GM12878 (cell line): ENCODE results near the gene A1BG. TPM values are rescaled to one million over a fixed set of nuclear protein-coding genes. Genes with fewer than 3 reads are reported as not detected.

Experiments
- ATAC-seq: fragments of 200-7000 bp; cut with Tn5 transposase; 3 replicates; pipeline ENCODE4 v1.9.1; 2020; ENCODE audit warnings: mild to moderate bottlenecking, moderate library complexity
- BruUV-seq: library from RNA; stranded (reverse); fragments of 400-500 nt; replicated peaks from 2 replicates; lab custom pipeline; 2021; lab: Mats Ljungman, UMichigan
- CTCF ChIA-PET: fragments of 300-600 bp; sonication (Branson Sonifier 250); formaldehyde crosslinking; extraction: SDS; loops from one replicate; lab custom pipeline; 2021; ENCODE audit warnings: inconsistent platforms; lab: Yijun Ruan, JAX
- POLR2A ChIA-PET: fragments of 350-600 bp; formaldehyde crosslinking; extraction: SDS; loops from one replicate; lab custom pipeline; 2021; ENCODE audit warnings: inconsistent platforms; lab: Charles Lee
- RAD21 ChIA-PET: fragments of 300-600 bp; sonication (Branson Sonifier 250); formaldehyde crosslinking; loops from one replicate; lab custom pipeline; 2023; ENCODE audit warnings: antibody characterized with exemption; ENCODE audit not compliant: unreplicated experiment; lab: Charles Lee
- SMC1A ChIA-PET: fragments of 300-600 bp; sonication (Branson Sonifier 250); formaldehyde crosslinking; loops from one replicate; lab custom pipeline; 2023; ENCODE audit not compliant: unreplicated experiment, uncharacterized antibody; lab: Charles Lee
- DNase-seq: peaks from one replicate; pipeline ENCODE4 v3.0.0-alpha.2; 2011; ENCODE audit warnings: low read depth, low spot score
- FAIRE-seq: peaks from 3 replicates; lab custom pipeline; 2011; peaks lifted over from hg19 to GRCh38; lab: Jason Lieb, UNC
- H2AFZ ChIP-seq: 2 replicates; pipeline ENCODE4 v1.6.0; 2011; ENCODE audit warnings: low read depth, low read length, control low read depth; ENCODE audit not compliant: control insufficient read depth
- H3K27ac ChIP-seq: 2 replicates; pipeline ENCODE4 v1.5.1; 2011; ENCODE audit warnings: control low read depth; ENCODE audit not compliant: control insufficient read depth, insufficient read depth
- H3K27me3 ChIP-seq, 2 experiments: replicated peaks in 1 of 2; 2 replicates each; pipeline versions ENCODE4 v1.6.0 to v1.6.1; 2011; ENCODE audit warnings: low read length in 1 of 2; ENCODE audit not compliant: control insufficient read depth in 2 of 2, insufficient read depth in 2 of 2
- H3K36me3 ChIP-seq, 2 experiments: 2 replicates each; pipeline ENCODE4 v1.5.1; 2011; ENCODE audit warnings: low read length in 1 of 2; ENCODE audit not compliant: control insufficient read depth in 2 of 2, insufficient read depth in 2 of 2
- H3K4me1 ChIP-seq: 2 replicates; pipeline ENCODE4 v1.6.1; 2011; ENCODE audit warnings: mild to moderate bottlenecking, low read length, moderate library complexity, mixed read lengths; ENCODE audit not compliant: control insufficient read depth, insufficient read depth
- H3K4me2 ChIP-seq: 2 replicates; pipeline ENCODE4 v1.6.0; 2011; ENCODE audit warnings: control low read depth; ENCODE audit not compliant: control insufficient read depth, insufficient read depth
- H3K4me3 ChIP-seq: fragments of 200-600 bp; sonication (generic); 2 replicates; pipeline ENCODE4 v1.5.1; 2016
- H3K79me2 ChIP-seq: 2 replicates; pipeline ENCODE4 v1.6.0; 2011; ENCODE audit warnings: low read length; ENCODE audit not compliant: control insufficient read depth, insufficient read depth
- H3K9ac ChIP-seq: 2 replicates; pipeline ENCODE4 v1.8.0; 2011; ENCODE audit warnings: low read length, control low read depth, mixed read lengths; ENCODE audit not compliant: control insufficient read depth, insufficient read depth
- H3K9me3 ChIP-seq: replicated peaks from 3 replicates; pipeline ENCODE4 v1.5.1; 2011; ENCODE audit warnings: mild to moderate bottlenecking, low read length; ENCODE audit not compliant: control insufficient read depth, insufficient read depth
- H4K20me1 ChIP-seq: 2 replicates; pipeline ENCODE4 v1.6.0; 2011; ENCODE audit not compliant: control insufficient read depth, insufficient read depth
- ASH2L ChIP-seq: fragments of 300-600, 200-600 bp; sonication (generic); IDR thresholded peaks from 2 replicates; pipeline ENCODE4 v1.6.1; 2017; ENCODE audit warnings: low read depth, mild to moderate bottlenecking, borderline replicate concordance
- ATF7 ChIP-seq: fragments of 450-650 bp; IDR thresholded peaks from 2 replicates; pipeline ENCODE4 v1.6.1; 2016; ENCODE audit warnings: low read depth, mild to moderate bottlenecking
- FOS ChIP-seq: IDR thresholded peaks from 3 replicates; pipeline ENCODE4 v1.6.1; 2011; ENCODE audit warnings: borderline replicate concordance; ENCODE audit not compliant: insufficient read length; ENCODE audit errors: extremely low read depth
- HDAC6 ChIP-seq: fragments of 200-600 bp; sonication (generic); IDR thresholded peaks from one replicate; pipeline ENCODE4 v1.8.0; 2017; ENCODE audit warnings: antibody characterized with exemption; ENCODE audit not compliant: unreplicated experiment
- JUND ChIP-seq: IDR thresholded peaks from 2 replicates; pipeline ENCODE4 v1.6.1; 2012; ENCODE audit warnings: low read depth, mild to moderate bottlenecking, low read length, improper control_type of control experiment, moderate library complexity
- KLF5 ChIP-seq: fragments of 450-650 bp; IDR thresholded peaks from 2 replicates; pipeline ENCODE4 v1.6.1; 2014; ENCODE audit warnings: mild to moderate bottlenecking; ENCODE audit not compliant: partially characterized antibody
- NR2C2 ChIP-seq: IDR thresholded peaks from 2 replicates; pipeline ENCODE4 v1.6.1; 2011; ENCODE audit warnings: borderline replicate concordance, low read depth; ENCODE audit not compliant: control insufficient read depth, insufficient read length
- POLR2AphosphoS2 ChIP-seq: IDR thresholded peaks from 2 replicates; pipeline ENCODE4 v1.6.1; 2011; ENCODE audit warnings: low read depth, mild to moderate bottlenecking, low read length, improper control_type of control experiment, moderate library complexity
- SMAD1 ChIP-seq: fragments of 450-650 bp; IDR thresholded peaks from 2 replicates; pipeline ENCODE4 v1.6.1; 2018; ENCODE audit warnings: mild to moderate bottlenecking, low read depth; ENCODE audit not compliant: partially characterized antibody
- SPI1 ChIP-seq: IDR thresholded peaks from 2 replicates; pipeline ENCODE4 v1.6.1; 2011; ENCODE audit warnings: low read depth, mild to moderate bottlenecking, low read length, moderate library complexity, borderline replicate concordance; ENCODE audit not compliant: insufficient read depth
- SREBF2 ChIP-seq: IDR thresholded peaks from 2 replicates; pipeline ENCODE4 v1.6.1; 2012; ENCODE audit warnings: mild to moderate bottlenecking, low read length
- STAT1 ChIP-seq: fragments of 450-650 bp; conservative IDR thresholded peaks from 2 replicates; pipeline ENCODE4 v1.6.1; 2014; ENCODE audit warnings: antibody characterized with exemption, mild to moderate bottlenecking
- SUPT20H ChIP-seq: IDR thresholded peaks from 2 replicates; pipeline ENCODE4 v1.6.1; 2011; ENCODE audit warnings: low read depth, mild to moderate bottlenecking, low read length, moderate library complexity, borderline replicate concordance; ENCODE audit not compliant: control insufficient read depth
- TCF3 ChIP-seq: IDR thresholded peaks from 2 replicates; pipeline ENCODE4 v1.6.1; 2012; ENCODE audit warnings: low read depth, mild to moderate bottlenecking, low read length, borderline replicate concordance; ENCODE audit not compliant: insufficient read depth
- ZNF622 ChIP-seq: fragments of 450-650 bp; IDR thresholded peaks from 2 replicates; pipeline ENCODE4 v1.6.1; 2017; ENCODE audit warnings: mild to moderate bottlenecking, inconsistent platforms
- WGBS: methylation state at CpG from one replicate; pipeline ENCODE4 v1.1.6; 2016; ENCODE audit warnings: low lambda C conversion rate; ENCODE audit not compliant: insufficient replicate concordance, insufficient coverage; ENCODE audit errors: missing lambda C conversion rate; 5-methylcytosine and 5-hydroxymethylcytosine counted together
- in situ Hi-C: fragments of 300-500 bp; cut with MboI; formaldehyde crosslinking; loops from 9 replicates; pipeline ENCODE4 v1.14.3; 2018; ENCODE audit warnings: mixed read lengths
- intact Hi-C: fragments of 100-400 bp; cut with micrococcal nuclease; formaldehyde crosslinking; loops from one replicate; pipeline ENCODE4 v1.14.2; 2022; ENCODE audit not compliant: unreplicated experiment
- polyA plus RNA-seq, 11 experiments: library from polyadenylated mRNA; depleted of rRNA in 4 of 11; unstranded in 6 of 11; stranded (reverse) in 5 of 11; fragments of >200 nt; fragmentation: Nextera tagmentation in 4 of 11; fragmentation: Illumina TruSeq in 1 of 11; extraction: Ambion mirVana in 4 of 11; extraction: Trizol in 1 of 11; gene quantifications; 1 replicate in 1 of 11; 2 replicates in 10 of 11; pipeline versions ENCODE4 v1.2.1 to v1.2.3, GENCODE V29; 2011 to 2016; ENCODE audit warnings: inconsistent platforms in 2 of 11, missing spikeins in 2 of 11, low read depth in 1 of 11
- total RNA-seq, 4 experiments: library from RNA; depleted of rRNA in 3 of 4; stranded (reverse); fragments of >200 nt in 3 of 4; fragmentation: Illumina TruSeq in 1 of 4; extraction: Trizol in 1 of 4; gene quantifications; 2 replicates each; pipeline versions ENCODE4 v1.2.1 to v1.2.3, GENCODE V29; 2013 to 2021
- TF ChIP-seq, protein P1 (sequence below): fragments of 450-650 bp; IDR thresholded peaks from 2 replicates; pipeline ENCODE4 v1.6.1; 2017; ENCODE audit warnings: antibody characterized with exemption, mild to moderate bottlenecking, moderate library complexity
- TF ChIP-seq, protein P2 (sequence below): IDR thresholded peaks from 2 replicates; pipeline ENCODE4 v1.6.1; 2011; ENCODE audit warnings: low read depth, mild to moderate bottlenecking, low read length, moderate library complexity, borderline replicate concordance; ENCODE audit errors: extremely low read depth
- TF ChIP-seq, protein P3 (sequence below): IDR thresholded peaks from 2 replicates; pipeline ENCODE4 v1.6.1; 2012; ENCODE audit warnings: low read length, inconsistent platforms

The A1BG gene
- total and polyA plus RNA-seq, 10 of the 15 experiments (the other 5 are each of a cell fraction or from before 2014, with no cell fraction given) = 0.34 to 29.6 (median 11.8) TPM

DNA sequence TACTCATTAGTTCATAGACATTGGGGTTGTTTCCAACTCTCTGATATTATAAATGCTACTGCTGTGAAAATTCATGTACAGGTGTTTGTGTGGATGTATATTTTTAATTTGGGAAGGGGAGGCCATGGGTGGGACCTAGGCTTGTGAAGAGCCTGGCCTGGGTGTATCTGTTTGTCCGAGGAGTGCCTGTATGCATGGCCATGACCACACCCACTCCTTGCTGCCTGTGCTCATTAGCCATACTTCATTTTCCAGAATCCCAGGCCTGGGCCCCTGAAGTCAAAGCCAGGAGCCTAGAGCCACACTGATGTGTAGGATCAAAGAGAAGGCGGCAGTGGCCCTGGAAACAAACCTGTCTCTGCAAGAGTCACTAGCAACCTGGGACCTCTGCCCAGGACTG is 37.7 kb downstream of the A1BG start (continued):
- no peak for TF ChIP-seq JUND
- no peak for TF ChIP-seq TCF3
- no peak for TF ChIP-seq POLR2AphosphoS2
- TF ChIP-seq STAT1 = no peak

DNA sequence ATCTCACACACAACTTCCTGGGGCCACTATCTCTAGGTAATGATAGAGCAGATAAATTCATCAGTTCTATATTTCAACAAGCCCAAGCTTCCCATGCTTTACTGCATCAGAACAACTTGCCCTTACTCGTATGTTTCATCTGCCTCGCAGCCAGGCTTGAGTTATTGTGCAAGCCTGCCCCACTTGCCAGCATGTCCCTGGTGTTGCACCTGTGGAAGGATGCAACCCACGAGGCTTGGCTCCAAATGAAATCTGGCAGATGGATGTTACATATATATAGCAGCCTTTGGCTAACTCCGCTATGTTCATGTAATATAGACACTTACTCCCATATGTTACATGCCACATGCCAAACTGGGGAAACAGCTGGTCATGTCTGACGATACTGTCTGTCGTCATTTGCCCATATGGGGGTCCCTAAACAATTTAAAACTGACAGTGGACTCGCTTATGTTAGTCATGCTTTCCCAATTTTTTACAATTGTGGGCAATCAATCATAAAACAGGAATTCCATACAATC is 41.9 kb downstream of the A1BG start:
- no TSS peak for BruUV-seq
- Histone ChIP-seq H3K9me3 (no peaks in the 10 kb centered on the region; the same call in 2 of the 3 replicates), H2AFZ (no peak overlapping the region), H3K36me3 (peaks cover 9 to 39% of the 10 kb centered on the region in 2 experiments), H3K27me3 (no peaks in the 10 kb centered on the region), H3K9ac (no peak overlapping the region), H3K4me3 (no peak overlapping the region), H3K27ac (no peak overlapping the region), H3K4me2 (no peak overlapping the region), H4K20me1 (no peaks in the 10 kb centered on the region), H3K4me1 (0 out of 2 replicates have a peak, but pooled peaks cover 3% of the 10 kb centered on the region), H3K79me2 (peaks cover 12% of the 10 kb centered on the region)
- no peak for FAIRE-seq
- intact Hi-C loops = no loop called here
- CTCF ChIA-PET = no interaction called here
- no peak for ATAC-seq
- RAD21 ChIA-PET = no interaction called here
- 98% methylated on average over 7 of the region's 7 CpGs for WGBS
- SMC1A ChIA-PET = no interaction called here
- in situ Hi-C loops = no loop called here
- POLR2A ChIA-PET = no interaction called here
- DNase-seq = no peak
- TF ChIP-seq FOS = no peak
- no peak for TF ChIP-seq JUND
- TF ChIP-seq, protein P1, sequence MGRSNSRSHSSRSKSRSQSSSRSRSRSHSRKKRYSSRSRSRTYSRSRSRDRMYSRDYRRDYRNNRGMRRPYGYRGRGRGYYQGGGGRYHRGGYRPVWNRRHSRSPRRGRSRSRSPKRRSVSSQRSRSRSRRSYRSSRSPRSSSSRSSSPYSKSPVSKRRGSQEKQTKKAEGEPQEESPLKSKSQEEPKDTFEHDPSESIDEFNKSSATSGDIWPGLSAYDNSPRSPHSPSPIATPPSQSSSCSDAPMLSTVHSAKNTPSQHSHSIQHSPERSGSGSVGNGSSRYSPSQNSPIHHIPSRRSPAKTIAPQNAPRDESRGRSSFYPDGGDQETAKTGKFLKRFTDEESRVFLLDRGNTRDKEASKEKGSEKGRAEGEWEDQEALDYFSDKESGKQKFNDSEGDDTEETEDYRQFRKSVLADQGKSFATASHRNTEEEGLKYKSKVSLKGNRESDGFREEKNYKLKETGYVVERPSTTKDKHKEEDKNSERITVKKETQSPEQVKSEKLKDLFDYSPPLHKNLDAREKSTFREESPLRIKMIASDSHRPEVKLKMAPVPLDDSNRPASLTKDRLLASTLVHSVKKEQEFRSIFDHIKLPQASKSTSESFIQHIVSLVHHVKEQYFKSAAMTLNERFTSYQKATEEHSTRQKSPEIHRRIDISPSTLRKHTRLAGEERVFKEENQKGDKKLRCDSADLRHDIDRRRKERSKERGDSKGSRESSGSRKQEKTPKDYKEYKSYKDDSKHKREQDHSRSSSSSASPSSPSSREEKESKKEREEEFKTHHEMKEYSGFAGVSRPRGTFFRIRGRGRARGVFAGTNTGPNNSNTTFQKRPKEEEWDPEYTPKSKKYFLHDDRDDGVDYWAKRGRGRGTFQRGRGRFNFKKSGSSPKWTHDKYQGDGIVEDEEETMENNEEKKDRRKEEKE = no peak
- TF ChIP-seq, protein P2, sequence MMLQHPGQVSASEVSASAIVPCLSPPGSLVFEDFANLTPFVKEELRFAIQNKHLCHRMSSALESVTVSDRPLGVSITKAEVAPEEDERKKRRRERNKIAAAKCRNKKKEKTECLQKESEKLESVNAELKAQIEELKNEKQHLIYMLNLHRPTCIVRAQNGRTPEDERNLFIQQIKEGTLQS = no peak
- TF ChIP-seq NR2C2 = no peak
- no peak for TF ChIP-seq SMAD1
- TF ChIP-seq ATF7 = no peak
- no peak for TF ChIP-seq ZNF622
- TF ChIP-seq SPI1 = no peak
- TF ChIP-seq HDAC6 = no peak
- TF ChIP-seq SUPT20H = no peak
- TF ChIP-seq SREBF2 = no peak
- TF ChIP-seq KLF5 = no peak
- no peak for TF ChIP-seq ASH2L
- TF ChIP-seq, protein P3, sequence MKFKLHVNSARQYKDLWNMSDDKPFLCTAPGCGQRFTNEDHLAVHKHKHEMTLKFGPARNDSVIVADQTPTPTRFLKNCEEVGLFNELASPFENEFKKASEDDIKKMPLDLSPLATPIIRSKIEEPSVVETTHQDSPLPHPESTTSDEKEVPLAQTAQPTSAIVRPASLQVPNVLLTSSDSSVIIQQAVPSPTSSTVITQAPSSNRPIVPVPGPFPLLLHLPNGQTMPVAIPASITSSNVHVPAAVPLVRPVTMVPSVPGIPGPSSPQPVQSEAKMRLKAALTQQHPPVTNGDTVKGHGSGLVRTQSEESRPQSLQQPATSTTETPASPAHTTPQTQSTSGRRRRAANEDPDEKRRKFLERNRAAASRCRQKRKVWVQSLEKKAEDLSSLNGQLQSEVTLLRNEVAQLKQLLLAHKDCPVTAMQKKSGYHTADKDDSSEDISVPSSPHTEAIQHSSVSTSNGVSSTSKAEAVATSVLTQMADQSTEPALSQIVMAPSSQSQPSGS = no peak
